Measurements from ENCODE around the gene ARHGAP24. TPM values are rescaled to one million over a fixed set of nuclear protein-coding genes. Genes with fewer than 3 reads are reported as not detected.

The ARHGAP24 gene
- total and polyA plus RNA-seq, 2 experiments from 2014 or later = 0.21 to 0.36 TPM

GRCh38 chr4:85862896-85863295 is 387.9 kb downstream of the ARHGAP24 start:
- TF ChIP-seq ETS1 (IDR thresholded peaks at IDR 0.05) (no peak), CTCF (conservative IDR thresholded peaks at IDR 0.05; ENCODE audit: low read depth in 2 of 2) (no peak), ZNF114 (CRISPR knock-in tag; IDR thresholded peaks at IDR 0.05) (no peak), REST (IDR thresholded peaks at IDR 0.05; ENCODE audit: unreplicated experiment) (no peak), NANOG (IDR thresholded peaks at IDR 0.05; ENCODE audit: borderline replicate concordance) (no peak), JUNB (IDR thresholded peaks at IDR 0.05; ENCODE audit: unreplicated experiment) (no peak)
- no peaks in the 10 kb centered on the region for H3K36me3 Mint-ChIP-seq (ENCODE audit: low read depth)
- H3F3A ChIP-seq (replicated peaks; ENCODE audit: low read depth) = no peaks in the 10 kb centered on the region
- DNase-seq (ENCODE audit: low spot score) = no peak
- H3K27ac Mint-ChIP-seq = no peak overlapping the region
- H3K9me2 ChIP-seq (ENCODE audit: insufficient read depth) = peaks cover 5% of the 10 kb centered on the region
- no peaks in the 10 kb centered on the region for H3K27me3 ChIP-seq (ENCODE audit: insufficient read depth)
- no peak overlapping the region for H3K27ac ChIP-seq (ENCODE audit: low read depth)
- H3K4me3 ChIP-seq = no peak overlapping the region
- no peaks in the 10 kb centered on the region for H3K9me3 Mint-ChIP-seq
- no peak overlapping the region for H3K4me2 ChIP-seq
- H3K4me1 ChIP-seq (ENCODE audit: insufficient read depth) = peaks cover 12% of the 10 kb centered on the region
- H3K27me3 Mint-ChIP-seq (ENCODE audit: insufficient read depth, low read depth, poor library complexity) = peaks cover 2% of the 10 kb centered on the region
- H3K4me1 Mint-ChIP-seq = peaks cover 15% of the 10 kb centered on the region
- no peak for ATAC-seq
- H3K4me3 Mint-ChIP-seq = no peak overlapping the region
- no peaks in the 10 kb centered on the region for H4K20me1 ChIP-seq (replicated peaks; ENCODE audit: insufficient read depth)
- H3K36me3 ChIP-seq (ENCODE audit: insufficient read depth) = no peaks in the 10 kb centered on the region
- H3K79me2 ChIP-seq (replicated peaks; ENCODE audit: insufficient read depth) = no peaks in the 10 kb centered on the region
- no peak overlapping the region for H2AFZ ChIP-seq

GRCh38 chr4:85864259-85865205 is 389.6 kb downstream of the ARHGAP24 start:
- H3K27ac ChIP-seq (ENCODE audit: low read depth) = no peak overlapping the region
- ATAC-seq = no peak
- peaks cover 5% of the 10 kb centered on the region for H3K9me2 ChIP-seq (ENCODE audit: insufficient read depth)
- TF ChIP-seq EZH2 (IDR thresholded peaks at IDR 0.05; ENCODE audit: low read depth, unreplicated experiment) (no peak), NANOG (IDR thresholded peaks at IDR 0.05; ENCODE audit: borderline replicate concordance) (no peak), REST (IDR thresholded peaks at IDR 0.05; ENCODE audit: unreplicated experiment) (no peak), CREB1 (CRISPR knock-in tag; IDR thresholded peaks at IDR 0.05; ENCODE audit: low read depth) (no peak)

More at GRCh38 chr4:85864259-85865205, 389.6 kb downstream of the ARHGAP24 start:
- no peaks in the 10 kb centered on the region for H3K9me3 Mint-ChIP-seq
- no peak overlapping the region for H3K27ac Mint-ChIP-seq
- Histone ChIP-seq H3K4me1 (ENCODE audit: insufficient read depth) (peaks cover 25% of the 10 kb centered on the region), H3K79me2 (replicated peaks; ENCODE audit: insufficient read depth) (no peaks in the 10 kb centered on the region), H4K20me1 (replicated peaks; ENCODE audit: insufficient read depth) (no peaks in the 10 kb centered on the region), H3K36me3 (ENCODE audit: insufficient read depth) (no peaks in the 10 kb centered on the region), H3K4me2 (no peak overlapping the region), H3F3A (replicated peaks; ENCODE audit: low read depth) (no peaks in the 10 kb centered on the region), H3K27me3 (ENCODE audit: insufficient read depth) (no peaks in the 10 kb centered on the region), H3K4me3 (no peak overlapping the region), H2AFZ (no peak overlapping the region)
- H3K36me3 Mint-ChIP-seq (ENCODE audit: low read depth) = no peaks in the 10 kb centered on the region
- no peak overlapping the region for H3K4me3 Mint-ChIP-seq
- H3K4me1 Mint-ChIP-seq = peaks cover 15% of the 10 kb centered on the region
- no peak for DNase-seq (ENCODE audit: low spot score)
- H3K27me3 Mint-ChIP-seq (ENCODE audit: insufficient read depth, low read depth, poor library complexity) = peaks cover 2% of the 10 kb centered on the region
